ENCODE measurements around the gene HAUS1.
A peak's percentile ranks its signal among the peaks of the same experiment; 100 is the strongest.
"Not testable (repeated sequence)": the region's sequence is repeated elsewhere in the genome, so short reads cannot be mapped to it uniquely, and the experiment has no call there.

HAUS1 gene

GRCh38 chr18:46156124-46156745 lies 52.0 kb downstream of the HAUS1 start:
- no peak for DNase-seq

- no peak for DNase-seq
Measured at GRCh38 chr18:46156843-46157242, 52.7 kb downstream of the HAUS1 start.

- DNase-seq, result no peak
Measured at GRCh38 chr18:46158499-46158898, 54.3 kb downstream of the HAUS1 start.

GRCh38 chr18:46160050-46160798 lies 56.0 kb downstream of the HAUS1 start:
- no peak for DNase-seq

- not testable (repeated sequence) for DNase-seq
Measured at GRCh38 chr18:46160840-46161239, 56.7 kb downstream of the HAUS1 start.

- DNase-seq, result no peak
Measured at GRCh38 chr18:46161703-46162396, 57.7 kb downstream of the HAUS1 start.

GRCh38 chr18:46163091-46163490 lies 58.9 kb downstream of the HAUS1 start:
- DNase-seq, result no peak

GRCh38 chr18:46163941-46164499 lies 59.8 kb downstream of the HAUS1 start:
- no peak for DNase-seq

- DNase-seq, result not testable (repeated sequence)
Measured at GRCh38 chr18:46164502-46164901, 60.3 kb downstream of the HAUS1 start.

- no peak for DNase-seq
Measured at GRCh38 chr18:46164920-46165319, 60.7 kb downstream of the HAUS1 start.

GRCh38 chr18:46166261-46166970 lies 62.2 kb downstream of the HAUS1 start:
- DNase-seq, result no peak

GRCh38 chr18:46167971-46168370 lies 63.8 kb downstream of the HAUS1 start:
- no peak for DNase-seq

- DNase-seq, result no peak
Measured at GRCh38 chr18:46169464-46169941, 65.3 kb downstream of the HAUS1 start.

GRCh38 chr18:46171331-46171730 lies 67.1 kb downstream of the HAUS1 start:
- no peak for DNase-seq

GRCh38 chr18:46173393-46174341 lies 69.5 kb downstream of the HAUS1 start:
- DNase-seq, result peak; percentile 94

- DNase-seq, result peak; percentile 77
Measured at GRCh38 chr18:46174342-46175041, 70.3 kb downstream of the HAUS1 start.

- DNase-seq, result no peak
Measured at GRCh38 chr18:46176001-46176400, 71.8 kb downstream of the HAUS1 start.

Data from right kidney (tissue), 1 donor.